Tibial artery (tissue), 4 donors: ENCODE results near the gene PEX3.

Experiments
- DNase-seq, 2 donors: peaks; one replicate each; pipeline ENCODE4 v3.0.0-alpha.2; 2019
- H3K27ac ChIP-seq, 2 donors: fragments of 200-600 bp; sonication (generic) in 1 of 2; 1 replicate in 1 of 2; 2 replicates in 1 of 2; pipeline ENCODE4 v1.5.1; 2018 to 2019; ENCODE audit warnings: mild to moderate bottlenecking in 1 of 2
- H3K27me3 ChIP-seq, 2 donors: fragments of 200-600 bp; sonication (generic) in 1 of 2; one replicate each; pipeline versions ENCODE4 v1.5.1 to v1.6.0; 2016 to 2019
- H3K36me3 ChIP-seq, 3 donors: fragments of 200-600 bp; sonication (generic) in 2 of 3; one replicate each; pipeline ENCODE4 v1.5.1; 2016 to 2019; ENCODE audit warnings: mild to moderate bottlenecking in 2 of 3
- H3K4me1 ChIP-seq, 4 donors: fragments of 200-600 bp; sonication (generic) in 2 of 4; 1 replicate in 3 of 4; 2 replicates in 1 of 4; pipeline ENCODE4 v1.5.1; 2016 to 2019
- H3K4me3 ChIP-seq, 2 donors: fragments of 200-600 bp; sonication (generic) in 1 of 2; 1 replicate in 1 of 2; 2 replicates in 1 of 2; pipeline ENCODE4 v1.5.1; 2018 to 2019; ENCODE audit warnings: mild to moderate bottlenecking in 2 of 2
- H3K9me3 ChIP-seq, 3 donors: fragments of 200-600 bp; sonication (generic) in 1 of 3; one replicate each; pipeline ENCODE4 v1.5.1; 2016 to 2019
- CTCF ChIP-seq, 2 experiments: fragments of 200-600 bp in 1 of 2; fragments of 450-650 bp in 1 of 2; IDR thresholded peaks; one replicate each; pipeline ENCODE4 v1.5.1; 2017 to 2019; ENCODE audit warnings: antibody characterized with exemption in 2 of 2, mild to moderate bottlenecking in 1 of 2, moderate library complexity in 1 of 2
- intact Hi-C: fragments of 100-400 bp; cut with DNase I; formaldehyde crosslinking; loops from one replicate; pipeline ENCODE4 v1.15.0; 2023; ENCODE audit warnings: low total_unique reads

PEX3 gene

GRCh38 chr6:143419526-143419925 is 31.1 kb upstream of the PEX3 start:
- Histone ChIP-seq H3K27ac (no peak overlapping the region), H3K27me3 (no peaks in the 10 kb centered on the region), H3K4me1 (no peaks in the 10 kb centered on the region), H3K36me3 (no peaks in the 10 kb centered on the region), H3K9me3 (no peaks in the 10 kb centered on the region), H3K4me3 (no peak overlapping the region)
- intact Hi-C loops = no loop called here
- no peak for TF ChIP-seq CTCF (IDR thresholded peaks at IDR 0.05)
- no peak for DNase-seq

GRCh38 chr6:143426026-143426425 is 24.6 kb upstream of the PEX3 start:
- DNase-seq = no peak
- Histone ChIP-seq H3K9me3 (no peaks in the 10 kb centered on the region), H3K4me1 (peaks cover 0 to 10% (median 0%) of the 10 kb centered on the region in 4 donors), H3K36me3 (no peaks in the 10 kb centered on the region), H3K4me3 (no peak overlapping the region), H3K27me3 (no peaks in the 10 kb centered on the region), H3K27ac (no peak overlapping the region)
- intact Hi-C loops = loop anchor here (5.0 kb wide), 1 partner anchor 864 kb away; no protein-coding TSS in a partner anchor
- TF ChIP-seq CTCF (IDR thresholded peaks at IDR 0.05) = no peak

- peaks cover 0 to 10% (median 0%) of the 10 kb centered on the region in 4 donors for H3K4me1 ChIP-seq
- no peaks in the 10 kb centered on the region for H3K9me3 ChIP-seq
- intact Hi-C loops = loop anchor here (5.0 kb wide), 1 partner anchor 865 kb away; no protein-coding TSS in a partner anchor
- TF ChIP-seq CTCF (IDR thresholded peaks at IDR 0.05) = peak; percentile 88 to 97
- H3K27me3 ChIP-seq = no peaks in the 10 kb centered on the region
- no peak overlapping the region for H3K27ac ChIP-seq
- peak; percentile 65 to 82 for DNase-seq
- H3K36me3 ChIP-seq = no peaks in the 10 kb centered on the region
- no peak overlapping the region for H3K4me3 ChIP-seq
Measured at GRCh38 chr6:143427109-143427817, 23.3 kb upstream of the PEX3 start.

- Histone ChIP-seq H3K36me3 (no peaks in the 10 kb centered on the region), H3K4me3 (no peak overlapping the region), H3K9me3 (no peaks in the 10 kb centered on the region), H3K27ac (no peak overlapping the region), H3K27me3 (no peaks in the 10 kb centered on the region), H3K4me1 (peaks cover 0 to 10% (median 0%) of the 10 kb centered on the region in 4 donors)
- intact Hi-C loops = loop anchor here (5.0 kb wide), 1 partner anchor 868 kb away; no protein-coding TSS in a partner anchor
- no peak for TF ChIP-seq CTCF (IDR thresholded peaks at IDR 0.05)
- no peak for DNase-seq
Measured at GRCh38 chr6:143429970-143430369, 20.6 kb upstream of the PEX3 start.

GRCh38 chr6:143431226-143431625 is 19.4 kb upstream of the PEX3 start:
- TF ChIP-seq CTCF (IDR thresholded peaks at IDR 0.05) = no peak
- H3K27ac ChIP-seq = no peak overlapping the region
- intact Hi-C loops = no loop called here
- H3K9me3 ChIP-seq = no peaks in the 10 kb centered on the region
- H3K4me3 ChIP-seq = no peak overlapping the region
- peaks cover 0 to 1% (median 0%) of the 10 kb centered on the region in 3 donors for H3K36me3 ChIP-seq
- H3K4me1 ChIP-seq = peaks cover 0 to 4% (median 0%) of the 10 kb centered on the region in 4 donors
- no peaks in the 10 kb centered on the region for H3K27me3 ChIP-seq
- DNase-seq = no peak
